ENCODE data around the gene VEPH1.

GRCh38 chr3:157514371-157514895, 11.2 kb upstream of the VEPH1 start:
- TF ChIP-seq NPAS2 (CRISPR knock-in tag; IDR thresholded peaks at IDR 0.05; ENCODE audit: borderline replicate concordance): no peak
- TF ChIP-seq JUN (IDR thresholded peaks at IDR 0.05): no peak
- TF ChIP-seq CTCF (IDR thresholded peaks at IDR 0.05): no peak
- TF ChIP-seq PBX3 (IDR thresholded peaks at IDR 0.05): no peak
- no peak for TF ChIP-seq CEBPB (IDR thresholded peaks at IDR 0.05)
- TF ChIP-seq BHLHE40 (IDR thresholded peaks at IDR 0.05; ENCODE audit: low read depth, low read length): no peak
- no peak for TF ChIP-seq NR3C1 (IDR thresholded peaks at IDR 0.05)
- no peak for TF ChIP-seq MAX (IDR thresholded peaks at IDR 0.05)
- TF ChIP-seq RAD21 (conservative IDR thresholded peaks at IDR 0.05 in 1 of 2, IDR thresholded peaks at IDR 0.05 in 1 of 2): no peak
- TF ChIP-seq EP300 (IDR thresholded peaks at IDR 0.05): no peak

Data from A549 (cell line).